Muscle of back (tissue), 11 donors: Measurements from ENCODE around the gene HDAC9. TPM values are rescaled to one million over a fixed set of nuclear protein-coding genes. Genes with fewer than 3 reads are reported as not detected.

Source experiments
- DNase-seq, 3 donors: peaks; one replicate each; pipeline versions ENCODE4 v3.0.0 to v3.0.0-alpha.2; 2013
- polyA plus RNA-seq, 10 donors: library from polyadenylated mRNA; unstranded; fragments of 120-200 nt; gene quantifications; one replicate each; pipeline ENCODE4 v1.2.1, GENCODE V29; 2013; ENCODE audit not compliant: insufficient read length in 10 of 10

Gene HDAC9
- polyA plus RNA-seq, 10 donors: 15.2 to 32.0 (median 18.5) TPM

- DNase-seq: no peak
Observed at GRCh38 chr7:18521945-18522566, 26.5 kb downstream of the HDAC9 start.

GRCh38 chr7:18524248-18524647 is 28.7 kb downstream of the HDAC9 start:
- no peak for DNase-seq

- DNase-seq: no peak
Observed at GRCh38 chr7:18526368-18526878, 30.9 kb downstream of the HDAC9 start.

GRCh38 chr7:18529239-18529638 is 33.7 kb downstream of the HDAC9 start:
- DNase-seq: peak in 1 of 3 donors; percentile 53

GRCh38 chr7:18530224-18531179 is 35.0 kb downstream of the HDAC9 start:
- DNase-seq: no peak

GRCh38 chr7:18531539-18531938 is 36.0 kb downstream of the HDAC9 start:
- no peak for DNase-seq

- no peak for DNase-seq
Observed at GRCh38 chr7:18532813-18533212, 37.3 kb downstream of the HDAC9 start.

- DNase-seq: no peak
Observed at GRCh38 chr7:18534481-18534880, 38.9 kb downstream of the HDAC9 start.

GRCh38 chr7:18535810-18536415 is 40.4 kb downstream of the HDAC9 start:
- DNase-seq: no peak

GRCh38 chr7:18536486-18536885 is 40.9 kb downstream of the HDAC9 start:
- no peak for DNase-seq

GRCh38 chr7:18538554-18539250 is 43.2 kb downstream of the HDAC9 start:
- no peak for DNase-seq

GRCh38 chr7:18540396-18540795 is 44.8 kb downstream of the HDAC9 start:
- no peak for DNase-seq

GRCh38 chr7:18541181-18541870 is 45.8 kb downstream of the HDAC9 start:
- DNase-seq: peak; percentile 40 to 78 (median 59)

GRCh38 chr7:18541871-18542212 is 46.3 kb downstream of the HDAC9 start:
- no peak for DNase-seq

GRCh38 chr7:18546576-18546975 is 51.0 kb downstream of the HDAC9 start:
- no peak for DNase-seq

GRCh38 chr7:18547509-18548187 is 52.1 kb downstream of the HDAC9 start:
- no peak for DNase-seq

- no peak for DNase-seq
Observed at GRCh38 chr7:18548534-18548933, 53.0 kb downstream of the HDAC9 start.

GRCh38 chr7:18550574-18550973 is 55.0 kb downstream of the HDAC9 start:
- no peak for DNase-seq

GRCh38 chr7:18552316-18552916 is 56.9 kb downstream of the HDAC9 start:
- DNase-seq: no peak

GRCh38 chr7:18552943-18553604 is 57.5 kb downstream of the HDAC9 start:
- peak in 1 of 3 donors; percentile 28 for DNase-seq
